GM12875 (cell line): ENCODE measurements around the gene EPB41L5.
"Not testable (repeated sequence)": the region's sequence is repeated elsewhere in the genome, so short reads cannot be mapped to it uniquely, and the experiment has no call there.

Source experiments
- H3K4me3 ChIP-seq: one replicate; pipeline ENCODE4 v1.5.1; 2011; ENCODE audit warnings: low read depth, low read length, control low read depth
- CTCF ChIP-seq: IDR thresholded peaks from 2 replicates; pipeline ENCODE4 v1.5.1; 2011; ENCODE audit warnings: low read depth, mild to moderate bottlenecking, control low read depth, inconsistent platforms, low read length, moderate library complexity, borderline replicate concordance; ENCODE audit not compliant: insufficient read depth

The EPB41L5 gene

DNA sequence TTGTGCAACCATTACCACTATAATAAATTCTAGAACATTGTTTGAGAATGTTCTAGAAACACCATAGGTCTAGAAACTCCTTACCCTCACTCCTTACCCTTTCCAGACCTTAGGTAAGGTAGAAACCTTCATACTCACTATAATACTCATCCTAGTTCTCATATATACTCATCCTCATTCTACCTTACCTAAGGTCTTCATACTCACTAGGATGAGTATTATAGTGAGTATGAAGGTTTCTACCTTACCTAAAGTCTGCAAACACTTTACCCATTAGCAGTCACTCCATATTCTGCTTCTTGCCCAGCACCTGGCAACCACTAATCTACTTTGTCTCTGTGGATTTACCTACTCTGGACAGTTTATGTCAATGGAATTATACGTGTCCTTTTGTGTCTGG, 135.4 kb downstream of the EPB41L5 start:
- H3K4me3 ChIP-seq, result no peak overlapping the region
- no peak for TF ChIP-seq CTCF

DNA sequence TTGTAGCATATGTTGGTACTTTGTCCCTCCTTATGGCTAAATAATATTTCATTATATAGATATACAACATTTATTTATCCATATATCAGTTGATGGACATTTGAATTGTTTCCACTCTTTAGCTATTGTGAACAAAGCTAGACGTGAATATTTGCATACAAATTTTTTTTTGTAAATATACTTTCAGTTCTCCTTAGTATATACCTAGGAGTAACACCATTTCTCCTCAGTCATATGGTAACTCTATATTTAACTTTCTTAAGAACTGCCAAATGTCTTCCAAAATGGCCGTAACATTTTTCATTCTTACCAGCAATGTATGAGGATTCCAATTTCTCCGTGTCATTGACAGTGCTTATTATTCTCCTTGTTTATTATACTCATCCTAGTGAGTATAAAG, 135.8 kb downstream of the EPB41L5 start:
- H3K4me3 ChIP-seq, result no peak overlapping the region
- no peak for TF ChIP-seq CTCF

- TF ChIP-seq CTCF, result no peak
- H3K4me3 ChIP-seq, result no peak overlapping the region
Observed at GRCh38 chr2:120149406-120149805, 136.5 kb downstream of the EPB41L5 start.

GRCh38 chr2:120150040-120150482, 137.2 kb downstream of the EPB41L5 start:
- no peak for TF ChIP-seq CTCF
- H3K4me3 ChIP-seq, result no peak overlapping the region

- TF ChIP-seq CTCF, result no peak
- no peak overlapping the region for H3K4me3 ChIP-seq
Observed at GRCh38 chr2:120155308-120155707, 142.4 kb downstream of the EPB41L5 start.

GRCh38 chr2:120158658-120159057, 145.8 kb downstream of the EPB41L5 start:
- H3K4me3 ChIP-seq, result not testable (repeated sequence)

GRCh38 chr2:120161190-120161589, 148.3 kb downstream of the EPB41L5 start:
- no peak overlapping the region for H3K4me3 ChIP-seq
- TF ChIP-seq CTCF, result no peak

GRCh38 chr2:120162716-120163115, 149.8 kb downstream of the EPB41L5 start:
- H3K4me3 ChIP-seq, result no peak overlapping the region

More at GRCh38 chr2:120162716-120163115, 149.8 kb downstream of the EPB41L5 start:
- TF ChIP-seq CTCF, result no peak
